Thyroid gland (tissue), 4 donors: ENCODE measurements around the gene ISM2. TPM values are rescaled to one million over a fixed set of nuclear protein-coding genes. Genes with fewer than 3 reads are reported as not detected.
A peak's percentile ranks its signal among the peaks of the same experiment; 100 is the strongest.

Source experiments
- DNase-seq, 2 donors: peaks; one replicate each; pipeline ENCODE4 v3.0.0-alpha.2; 2019
- H3K27ac ChIP-seq, 3 donors: fragments of 200-600 bp; sonication (generic); 1 replicate in 2 of 3; 2 replicates in 1 of 3; pipeline ENCODE4 v1.5.1; 2016 to 2019; ENCODE audit warnings: mild to moderate bottlenecking in 1 of 3, moderate library complexity in 1 of 3
- H3K27me3 ChIP-seq: fragments of 200-600 bp; sonication (generic); one replicate; pipeline ENCODE4 v1.5.1; 2019
- H3K36me3 ChIP-seq, 2 donors: fragments of 200-600 bp; sonication (generic); one replicate each; pipeline ENCODE4 v1.5.1; 2016 to 2019
- H3K4me1 ChIP-seq, 2 donors: fragments of 200-600 bp; sonication (generic); one replicate each; pipeline ENCODE4 v1.5.1; 2017 to 2019
- H3K4me3 ChIP-seq, 3 donors: fragments of 200-600 bp; sonication (generic); replicated peaks in 1 of 3; 1 replicate in 2 of 3; 2 replicates in 1 of 3; pipeline ENCODE4 v1.5.1; 2016; ENCODE audit warnings: mild to moderate bottlenecking in 1 of 3
- H3K9me3 ChIP-seq: fragments of 200-600 bp; sonication (generic); one replicate; pipeline ENCODE4 v1.5.1; 2017
- CTCF ChIP-seq, 6 experiments: fragments of 200-600 bp in 3 of 6; fragments of 450-650 bp in 3 of 6; sonication (generic) in 3 of 6; IDR thresholded peaks; one replicate each; pipeline ENCODE4 v1.5.1; 2016 to 2019; ENCODE audit warnings: antibody characterized with exemption in 6 of 6, mild to moderate bottlenecking in 2 of 6, inconsistent platforms in 1 of 6, moderate library complexity in 1 of 6
- POLR2A ChIP-seq, 2 donors: fragments of 450-650 bp; IDR thresholded peaks; one replicate each; pipeline ENCODE4 v1.6.1; 2017; ENCODE audit warnings: antibody characterized with exemption in 2 of 2, mild to moderate bottlenecking in 2 of 2, moderate library complexity in 1 of 2
- WGBS, 2 donors: methylation state at CpG; one replicate each; pipeline ENCODE4 v1.1.5; 2017; 5-methylcytosine and 5-hydroxymethylcytosine counted together
- intact Hi-C: fragments of 100-400 bp; cut with DNase I; formaldehyde crosslinking; loops from one replicate; pipeline ENCODE4 v1.15.1; 2023
- total RNA-seq, 4 donors: library from RNA; depleted of rRNA; stranded (reverse); fragments of >200 nt; gene quantifications; one replicate each; pipeline ENCODE4 v1.2.3, GENCODE V29; 2016

ISM2 gene
- total RNA-seq, 4 donors from 2014 or later = not detected

- Histone ChIP-seq H3K27me3 (no peaks in the 10 kb centered on the region), H3K4me1 (peaks cover 11 to 14% of the 10 kb centered on the region in 2 donors), H3K9me3 (no peaks in the 10 kb centered on the region), H3K4me3 (peak overlapping the region; percentile 6 to 44 (median 33)), H3K27ac (no peak overlapping the region), H3K36me3 (no peaks in the 10 kb centered on the region)
- no peak for DNase-seq
- intact Hi-C loops = no loop called here
- no peak for TF ChIP-seq CTCF (IDR thresholded peaks at IDR 0.05)
- no peak for TF ChIP-seq POLR2A (IDR thresholded peaks at IDR 0.05)
- 3 to 24% methylated on average over 6 to 13 of the region's 53 CpGs for WGBS, 2 donors
Observed at GRCh38 chr14:77498984-77499527, 440 bp upstream of the ISM2 start.

GRCh38 chr14:77495334-77495733, 3.3 kb downstream of the ISM2 start:
- H3K27ac ChIP-seq = no peak overlapping the region
- H3K4me3 ChIP-seq = no peak overlapping the region
- TF ChIP-seq POLR2A (IDR thresholded peaks at IDR 0.05) = no peak
- no peak for TF ChIP-seq CTCF (IDR thresholded peaks at IDR 0.05)
- H3K27me3 ChIP-seq = no peaks in the 10 kb centered on the region
- H3K4me1 ChIP-seq = peaks cover 11 to 14% of the 10 kb centered on the region in 2 donors
- DNase-seq = no peak
- WGBS, 2 donors = 61 to 73% methylated on average over 7 of the region's 7 CpGs
- no peaks in the 10 kb centered on the region for H3K36me3 ChIP-seq
- no peaks in the 10 kb centered on the region for H3K9me3 ChIP-seq
- intact Hi-C loops = no loop called here

GRCh38 chr14:77491056-77491455, 7.6 kb downstream of the ISM2 start:
- no peaks in the 10 kb centered on the region for H3K9me3 ChIP-seq
- no peak overlapping the region for H3K27ac ChIP-seq
- H3K4me1 ChIP-seq = no peaks in the 10 kb centered on the region
- no peaks in the 10 kb centered on the region for H3K36me3 ChIP-seq
- TF ChIP-seq POLR2A (IDR thresholded peaks at IDR 0.05) = no peak
- TF ChIP-seq CTCF (IDR thresholded peaks at IDR 0.05) = no peak
- no peak overlapping the region for H3K4me3 ChIP-seq
- WGBS, 2 donors = 85 to 88% methylated on average over 5 of the region's 5 CpGs
- H3K27me3 ChIP-seq = no peaks in the 10 kb centered on the region
- intact Hi-C loops = no loop called here
- DNase-seq = no peak

- TF ChIP-seq POLR2A (IDR thresholded peaks at IDR 0.05) = no peak
- TF ChIP-seq CTCF (IDR thresholded peaks at IDR 0.05) = no peak
- no peaks in the 10 kb centered on the region for H3K4me1 ChIP-seq
- no peak overlapping the region for H3K4me3 ChIP-seq
- intact Hi-C loops = no loop called here
- no peak for DNase-seq
- no peaks in the 10 kb centered on the region for H3K27me3 ChIP-seq
- 87 to 90% methylated on average over 8 of the region's 8 CpGs for WGBS, 2 donors
- no peaks in the 10 kb centered on the region for H3K36me3 ChIP-seq
- H3K27ac ChIP-seq = no peak overlapping the region
- no peaks in the 10 kb centered on the region for H3K9me3 ChIP-seq
Observed at GRCh38 chr14:77490347-77490986, 8.1 kb downstream of the ISM2 start.

GRCh38 chr14:77489041-77489440, 9.6 kb downstream of the ISM2 start:
- 87 to 93% methylated on average over 6 of the region's 6 CpGs for WGBS, 2 donors
- intact Hi-C loops = no loop called here
- H3K27ac ChIP-seq = no peak overlapping the region
- no peak for TF ChIP-seq CTCF (IDR thresholded peaks at IDR 0.05)
- TF ChIP-seq POLR2A (IDR thresholded peaks at IDR 0.05) = no peak
- H3K9me3 ChIP-seq = no peaks in the 10 kb centered on the region
- peaks cover 0 to 5% of the 10 kb centered on the region in 2 donors for H3K4me1 ChIP-seq
- H3K36me3 ChIP-seq = no peaks in the 10 kb centered on the region
- no peak for DNase-seq
- H3K4me3 ChIP-seq = no peak overlapping the region
- no peaks in the 10 kb centered on the region for H3K27me3 ChIP-seq
